GM19324 (cell line): ENCODE results near the gene DQX1.
"Not testable (repeated sequence)": the region's sequence is repeated elsewhere in the genome, so short reads cannot be mapped to it uniquely, and the experiment has no call there.

Experiments
- ATAC-seq: cut with Tn5 transposase; IDR thresholded peaks from one replicate; pipeline ENCODE4 v1.9.1; 2021; ENCODE audit warnings: mild to moderate bottlenecking, moderate library complexity; ENCODE audit not compliant: unreplicated experiment, low FRiP score

DQX1 gene

GRCh38 chr2:74498500-74499266 is 27.3 kb downstream of the DQX1 start:
- no peak for ATAC-seq

GRCh38 chr2:74497777-74498499 is 28.1 kb downstream of the DQX1 start:
- ATAC-seq: no peak

GRCh38 chr2:74496997-74497776 is 28.8 kb downstream of the DQX1 start:
- ATAC-seq: no peak

- no peak for ATAC-seq
Measured at GRCh38 chr2:74495440-74495839, 30.6 kb downstream of the DQX1 start.

- ATAC-seq: no peak
Measured at GRCh38 chr2:74493546-74493945, 32.5 kb downstream of the DQX1 start.

- ATAC-seq: no peak
Measured at GRCh38 chr2:74491648-74492544, 34.1 kb downstream of the DQX1 start.

GRCh38 chr2:74489906-74490305 is 36.1 kb downstream of the DQX1 start:
- ATAC-seq: no peak

GRCh38 chr2:74488643-74489481 is 37.2 kb downstream of the DQX1 start:
- ATAC-seq: no peak

- ATAC-seq: no peak
Measured at GRCh38 chr2:74486141-74486540, 39.9 kb downstream of the DQX1 start.

- ATAC-seq: not testable (repeated sequence)
Measured at GRCh38 chr2:74483675-74484164, 42.3 kb downstream of the DQX1 start.

GRCh38 chr2:74482801-74483674 is 43.0 kb downstream of the DQX1 start, which contains the start of the genes CCDC142 and TTC31:
Gene CCDC142 (minus strand): TSS chr2:74482998. CDS start chr2:74482837, 161 bp downstream.
Gene TTC31 (plus strand): TSS chr2:74483081. CDS start chr2:74483096, 15 bp downstream.
- peak; percentile 90 for ATAC-seq

- peak; percentile 51 for ATAC-seq
Measured at GRCh38 chr2:74481961-74482800, 43.9 kb downstream of the DQX1 start.

GRCh38 chr2:74481431-74481830 is 44.6 kb downstream of the DQX1 start:
- ATAC-seq: no peak

GRCh38 chr2:74474899-74475298 is 51.1 kb downstream of the DQX1 start:
- no peak for ATAC-seq

- no peak for ATAC-seq
Measured at GRCh38 chr2:74474481-74474880, 51.5 kb downstream of the DQX1 start.

GRCh38 chr2:74472945-74473258 is 53.1 kb downstream of the DQX1 start:
- ATAC-seq: peak; percentile 6
